OCI-LY3 (cell line): ENCODE results near the gene PTDSS2.

Experiments
- CTCF ChIP-seq: fragments of 200-600, 300-600 bp; sonication (generic); IDR thresholded peaks from 2 replicates; pipeline ENCODE4 v1.5.1; 2014; ENCODE audit warnings: antibody characterized with exemption, low read length, low read depth
- EZH2phosphoT487 ChIP-seq: fragments of 200-600 bp; shearing (Covaris generic); IDR thresholded peaks from 2 replicates; pipeline ENCODE4 v1.6.1; 2018; ENCODE audit warnings: antibody characterized with exemption, mixed run types, low read depth

GRCh38 chr11:412641-413119 is 37.4 kb upstream of the PTDSS2 start:
- TF ChIP-seq CTCF = no peak
- TF ChIP-seq EZH2phosphoT487 = no peak
